HL-60 (cell line): ENCODE data around the gene ARMC2.

Experiments used
- GABPA ChIP-seq: IDR thresholded peaks from 2 replicates; pipeline ENCODE4 v1.6.1; 2012; ENCODE audit warnings: low read depth
- POLR2AphosphoS5 ChIP-seq: IDR thresholded peaks from 2 replicates; pipeline ENCODE4 v1.6.1; 2012; ENCODE audit warnings: low read depth
- TF ChIP-seq, protein P1 (sequence below): IDR thresholded peaks from one replicate; pipeline ENCODE4 v1.5.1; 2011; ENCODE audit warnings: low read length, control low read depth, inconsistent platforms; ENCODE audit not compliant: insufficient read depth
- TF ChIP-seq, protein P2 (sequence below): IDR thresholded peaks from 2 replicates; pipeline ENCODE4 v1.6.1; 2012; ENCODE audit warnings: low read depth; ENCODE audit not compliant: insufficient replicate concordance

DNA sequence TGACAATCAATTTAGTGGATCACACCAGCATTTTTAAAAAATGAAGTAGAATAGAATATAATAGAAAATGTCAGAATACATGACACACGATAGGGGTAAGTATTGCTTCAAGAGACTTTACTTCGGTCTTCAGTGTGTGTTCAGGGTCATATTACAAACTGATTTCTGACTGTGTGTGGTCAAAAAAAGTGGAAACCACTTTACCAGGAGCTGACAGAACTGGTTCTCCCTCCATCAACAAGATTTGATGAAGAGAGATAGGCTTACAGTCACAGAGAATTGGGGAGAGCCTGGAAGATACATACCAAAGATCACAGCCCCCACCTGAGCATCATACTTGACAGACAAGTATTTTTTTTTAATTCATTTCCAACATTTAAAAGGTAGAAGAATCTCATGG, 21.7 kb downstream of the ARMC2 start:
- TF ChIP-seq GABPA = no peak
- TF ChIP-seq, protein P1, sequence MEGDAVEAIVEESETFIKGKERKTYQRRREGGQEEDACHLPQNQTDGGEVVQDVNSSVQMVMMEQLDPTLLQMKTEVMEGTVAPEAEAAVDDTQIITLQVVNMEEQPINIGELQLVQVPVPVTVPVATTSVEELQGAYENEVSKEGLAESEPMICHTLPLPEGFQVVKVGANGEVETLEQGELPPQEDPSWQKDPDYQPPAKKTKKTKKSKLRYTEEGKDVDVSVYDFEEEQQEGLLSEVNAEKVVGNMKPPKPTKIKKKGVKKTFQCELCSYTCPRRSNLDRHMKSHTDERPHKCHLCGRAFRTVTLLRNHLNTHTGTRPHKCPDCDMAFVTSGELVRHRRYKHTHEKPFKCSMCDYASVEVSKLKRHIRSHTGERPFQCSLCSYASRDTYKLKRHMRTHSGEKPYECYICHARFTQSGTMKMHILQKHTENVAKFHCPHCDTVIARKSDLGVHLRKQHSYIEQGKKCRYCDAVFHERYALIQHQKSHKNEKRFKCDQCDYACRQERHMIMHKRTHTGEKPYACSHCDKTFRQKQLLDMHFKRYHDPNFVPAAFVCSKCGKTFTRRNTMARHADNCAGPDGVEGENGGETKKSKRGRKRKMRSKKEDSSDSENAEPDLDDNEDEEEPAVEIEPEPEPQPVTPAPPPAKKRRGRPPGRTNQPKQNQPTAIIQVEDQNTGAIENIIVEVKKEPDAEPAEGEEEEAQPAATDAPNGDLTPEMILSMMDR = no peak
- TF ChIP-seq POLR2AphosphoS5 = no peak
- TF ChIP-seq, protein P2, sequence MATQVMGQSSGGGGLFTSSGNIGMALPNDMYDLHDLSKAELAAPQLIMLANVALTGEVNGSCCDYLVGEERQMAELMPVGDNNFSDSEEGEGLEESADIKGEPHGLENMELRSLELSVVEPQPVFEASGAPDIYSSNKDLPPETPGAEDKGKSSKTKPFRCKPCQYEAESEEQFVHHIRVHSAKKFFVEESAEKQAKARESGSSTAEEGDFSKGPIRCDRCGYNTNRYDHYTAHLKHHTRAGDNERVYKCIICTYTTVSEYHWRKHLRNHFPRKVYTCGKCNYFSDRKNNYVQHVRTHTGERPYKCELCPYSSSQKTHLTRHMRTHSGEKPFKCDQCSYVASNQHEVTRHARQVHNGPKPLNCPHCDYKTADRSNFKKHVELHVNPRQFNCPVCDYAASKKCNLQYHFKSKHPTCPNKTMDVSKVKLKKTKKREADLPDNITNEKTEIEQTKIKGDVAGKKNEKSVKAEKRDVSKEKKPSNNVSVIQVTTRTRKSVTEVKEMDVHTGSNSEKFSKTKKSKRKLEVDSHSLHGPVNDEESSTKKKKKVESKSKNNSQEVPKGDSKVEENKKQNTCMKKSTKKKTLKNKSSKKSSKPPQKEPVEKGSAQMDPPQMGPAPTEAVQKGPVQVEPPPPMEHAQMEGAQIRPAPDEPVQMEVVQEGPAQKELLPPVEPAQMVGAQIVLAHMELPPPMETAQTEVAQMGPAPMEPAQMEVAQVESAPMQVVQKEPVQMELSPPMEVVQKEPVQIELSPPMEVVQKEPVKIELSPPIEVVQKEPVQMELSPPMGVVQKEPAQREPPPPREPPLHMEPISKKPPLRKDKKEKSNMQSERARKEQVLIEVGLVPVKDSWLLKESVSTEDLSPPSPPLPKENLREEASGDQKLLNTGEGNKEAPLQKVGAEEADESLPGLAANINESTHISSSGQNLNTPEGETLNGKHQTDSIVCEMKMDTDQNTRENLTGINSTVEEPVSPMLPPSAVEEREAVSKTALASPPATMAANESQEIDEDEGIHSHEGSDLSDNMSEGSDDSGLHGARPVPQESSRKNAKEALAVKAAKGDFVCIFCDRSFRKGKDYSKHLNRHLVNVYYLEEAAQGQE = no peak
